Caco-2 (cell line): ENCODE measurements around the gene ALDH1A3. TPM values are rescaled to one million over a fixed set of nuclear protein-coding genes. Genes with fewer than 3 reads are reported as not detected.

Source experiments
- BruUV-seq: library from RNA; stranded (reverse); fragments of 400-500 nt; replicated peaks from 2 replicates; lab custom pipeline; 2021; lab: Mats Ljungman, UMichigan
- CTCF ChIA-PET: fragments of 300-600 bp; sonication (Branson Sonifier 250); formaldehyde crosslinking; loops from one replicate; lab custom pipeline; 2022; ENCODE audit warnings: antibody characterized with exemption; lab: Charles Lee
- POLR2A ChIA-PET: fragments of 300-600 bp; sonication (Branson Sonifier 250); formaldehyde crosslinking; loops from one replicate; lab custom pipeline; 2022; ENCODE audit warnings: antibody characterized with exemption; lab: Charles Lee
- DNase-seq, 2 experiments: peaks; one replicate each; pipeline versions ENCODE4 v3.0.0 to v3.0.0-alpha.2; 2020 to 2022
- H3K27me3 ChIP-seq: replicated peaks from 2 replicates; pipeline ENCODE4 v1.6.0; 2011; ENCODE audit warnings: low read length; ENCODE audit not compliant: control insufficient read depth, insufficient read depth
- H3K36me3 ChIP-seq: 2 replicates; pipeline ENCODE4 v1.5.1; 2011; ENCODE audit warnings: low read length; ENCODE audit not compliant: control insufficient read depth, insufficient read depth
- H3K4me1 ChIP-seq: fragments of 250-450 bp; sonication (Bioruptor Pico); 2 replicates; pipeline ENCODE4 v1.5.1; 2020; ENCODE audit warnings: mild to moderate bottlenecking
- H3K4me3 ChIP-seq: 2 replicates; pipeline ENCODE4 v1.5.1; 2011; ENCODE audit warnings: low read depth, mild to moderate bottlenecking, control low read depth, low read length
- H3K9me3 ChIP-seq: fragments of 250-450 bp; sonication (Bioruptor Pico); 2 replicates; pipeline ENCODE4 v1.5.1; 2020; ENCODE audit warnings: mild to moderate bottlenecking, moderate library complexity
- H3K27ac Mint-ChIP-seq: one replicate; pipeline ENCODE4 v1.8.0; 2022; ENCODE audit warnings: mixed read lengths; ENCODE audit not compliant: unreplicated experiment
- H3K27me3 Mint-ChIP-seq: one replicate; pipeline ENCODE4 v1.8.0; 2022; ENCODE audit warnings: mixed read lengths; ENCODE audit not compliant: insufficient read depth, unreplicated experiment
- H3K36me3 Mint-ChIP-seq: one replicate; pipeline ENCODE4 v1.8.0; 2022; ENCODE audit warnings: mild to moderate bottlenecking, mixed read lengths; ENCODE audit not compliant: insufficient read depth, unreplicated experiment
- H3K4me1 Mint-ChIP-seq: one replicate; pipeline ENCODE4 v1.8.0; 2022; ENCODE audit warnings: low read depth, mixed read lengths; ENCODE audit not compliant: unreplicated experiment
- H3K4me3 Mint-ChIP-seq: one replicate; pipeline ENCODE4 v1.8.0; 2022; ENCODE audit warnings: mild to moderate bottlenecking, moderate library complexity, mixed read lengths; ENCODE audit not compliant: unreplicated experiment
- H3K9me3 Mint-ChIP-seq: one replicate; pipeline ENCODE4 v1.8.0; 2022; ENCODE audit warnings: mixed read lengths; ENCODE audit not compliant: unreplicated experiment
- CTCF ChIP-seq, 2 experiments: fragments of 200-600 bp in 1 of 2; IDR thresholded peaks; 1 replicate in 1 of 2; 2 replicates in 1 of 2; pipeline versions ENCODE4 v1.5.1 to v1.8.0; 2011 to 2022; ENCODE audit warnings: antibody characterized with exemption in 1 of 2, control low read depth in 1 of 2, inconsistent platforms in 1 of 2, low read depth in 1 of 2, low read length in 1 of 2, mild to moderate bottlenecking in 1 of 2, moderate library complexity in 1 of 2; ENCODE audit not compliant: insufficient read depth in 1 of 2, severe bottlenecking in 1 of 2, unreplicated experiment in 1 of 2
- intact Hi-C: fragments of 100-400 bp; cut with micrococcal nuclease; formaldehyde crosslinking; loops from one replicate; pipeline ENCODE4 v1.10.0; 2022; ENCODE audit not compliant: unreplicated experiment
- total RNA-seq: library from RNA; stranded (reverse); gene quantifications from 2 replicates; pipeline ENCODE4 v1.2.3, GENCODE V29; 2022

The ALDH1A3 gene
- total RNA-seq, 1 experiment from 2014 or later, result 6.6 TPM

- no peak for DNase-seq
- CTCF ChIA-PET, result interaction anchor here (0.6 kb wide), 1 partner anchor 1418 kb away, joined by 5 read pairs; no protein-coding TSS in a partner anchor
- Mint-ChIP-seq H3K36me3 (no peaks in the 10 kb centered on the region), H3K9me3 (no peaks in the 10 kb centered on the region), H3K4me3 (no peak overlapping the region), H3K4me1 (no peaks in the 10 kb centered on the region), H3K27ac (no peak overlapping the region), H3K27me3 (no peaks in the 10 kb centered on the region)
- Histone ChIP-seq H3K36me3 (no peaks in the 10 kb centered on the region), H3K4me3 (no peak overlapping the region), H3K4me1 (0 out of 2 replicates have a peak, but pooled peaks cover 3% of the 10 kb centered on the region), H3K9me3 (no peaks in the 10 kb centered on the region), H3K27me3 (no peaks in the 10 kb centered on the region)
- no TSS peak for BruUV-seq
- intact Hi-C loops, result loop anchor here (5.0 kb wide), 1 partner anchor 48 kb away; no protein-coding TSS in a partner anchor
- no peak for TF ChIP-seq CTCF (IDR thresholded peaks at IDR 0.05; ENCODE audit: insufficient read depth in 1 of 2, low read depth in 1 of 2, low read length in 1 of 2, severe bottlenecking in 1 of 2, unreplicated experiment in 1 of 2)
- POLR2A ChIA-PET, result no interaction called here
Observed at GRCh38 chr15:100959066-100960050, 79.7 kb downstream of the ALDH1A3 start.

Other genes with a start within 250 kb of the ALDH1A3 start
- gene LRRK1, start 39.5 kb downstream of the ALDH1A3 start, total RNA-seq, result 9.2 and 12.0 TPM in 2 replicates